Ishikawa (cell line): Measurements from ENCODE around the gene SUCLG2.

ENCODE experiments used
- CEBPB ChIP-seq: IDR thresholded peaks from 2 replicates; pipeline ENCODE4 v1.6.1; 2012
- CREB1 ChIP-seq: IDR thresholded peaks from 2 replicates; pipeline ENCODE4 v1.6.1; 2012; ENCODE audit warnings: low read depth
- EGR1 ChIP-seq: IDR thresholded peaks from 2 replicates; pipeline ENCODE4 v1.6.1; 2012
- EP300 ChIP-seq: IDR thresholded peaks from 2 replicates; pipeline ENCODE4 v1.6.1; 2012; ENCODE audit warnings: borderline replicate concordance
- FOXM1 ChIP-seq: IDR thresholded peaks from 2 replicates; pipeline ENCODE4 v1.6.1; 2012; ENCODE audit warnings: low read depth, borderline replicate concordance
- NFIC ChIP-seq: IDR thresholded peaks from 2 replicates; pipeline ENCODE4 v1.6.1; 2012
- RAD21 ChIP-seq: IDR thresholded peaks from 2 replicates; pipeline ENCODE4 v1.6.1; 2012; ENCODE audit warnings: low read depth
- TAF1 ChIP-seq: IDR thresholded peaks from 2 replicates; pipeline ENCODE4 v1.6.1; 2012; ENCODE audit warnings: low read depth, mild to moderate bottlenecking
- TCF12 ChIP-seq: IDR thresholded peaks from 2 replicates; pipeline ENCODE4 v1.6.1; 2012; ENCODE audit warnings: low read depth
- TEAD4 ChIP-seq: IDR thresholded peaks from 2 replicates; pipeline ENCODE4 v1.6.1; 2012
- USF1 ChIP-seq: IDR thresholded peaks from 2 replicates; pipeline ENCODE4 v1.6.1; 2012
- YY1 ChIP-seq: IDR thresholded peaks from 2 replicates; pipeline ENCODE4 v1.6.1; 2012; ENCODE audit warnings: low read depth
- ZBTB7A ChIP-seq: IDR thresholded peaks from 2 replicates; pipeline ENCODE4 v1.6.1; 2012; ENCODE audit warnings: low read depth
- TF ChIP-seq, protein P1 (sequence below): IDR thresholded peaks from 2 replicates; pipeline ENCODE4 v1.6.1; 2012; ENCODE audit warnings: low read depth, mild to moderate bottlenecking
- TF ChIP-seq, protein P2 (sequence below): IDR thresholded peaks from 2 replicates; pipeline ENCODE4 v1.6.1; 2012

The SUCLG2 gene

DNA sequence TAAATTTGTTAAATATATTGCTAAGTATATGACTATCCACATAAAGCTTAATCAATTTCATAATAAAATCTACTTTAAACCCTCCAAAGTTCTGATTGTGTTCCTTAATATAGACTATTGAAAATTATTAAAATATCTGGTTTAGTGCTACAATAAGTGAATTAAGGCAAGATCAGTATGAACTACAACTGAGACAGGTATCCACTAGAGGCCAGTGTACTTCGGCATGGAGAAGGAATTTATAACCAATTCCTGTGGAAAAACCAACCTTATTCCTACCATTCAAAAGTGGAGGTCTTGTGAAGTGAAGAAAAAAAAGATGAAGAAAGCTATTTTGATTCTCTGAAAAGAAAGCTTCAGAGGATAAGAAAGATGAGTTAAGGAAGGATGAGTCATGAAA lies 237.7 kb downstream of the SUCLG2 start:
- TF ChIP-seq FOXM1 (no peak), CREB1 (no peak), TCF12 (no peak), USF1 (no peak), ZBTB7A (no peak), NFIC (no peak), CEBPB (no peak)
- TF ChIP-seq, protein P1, sequence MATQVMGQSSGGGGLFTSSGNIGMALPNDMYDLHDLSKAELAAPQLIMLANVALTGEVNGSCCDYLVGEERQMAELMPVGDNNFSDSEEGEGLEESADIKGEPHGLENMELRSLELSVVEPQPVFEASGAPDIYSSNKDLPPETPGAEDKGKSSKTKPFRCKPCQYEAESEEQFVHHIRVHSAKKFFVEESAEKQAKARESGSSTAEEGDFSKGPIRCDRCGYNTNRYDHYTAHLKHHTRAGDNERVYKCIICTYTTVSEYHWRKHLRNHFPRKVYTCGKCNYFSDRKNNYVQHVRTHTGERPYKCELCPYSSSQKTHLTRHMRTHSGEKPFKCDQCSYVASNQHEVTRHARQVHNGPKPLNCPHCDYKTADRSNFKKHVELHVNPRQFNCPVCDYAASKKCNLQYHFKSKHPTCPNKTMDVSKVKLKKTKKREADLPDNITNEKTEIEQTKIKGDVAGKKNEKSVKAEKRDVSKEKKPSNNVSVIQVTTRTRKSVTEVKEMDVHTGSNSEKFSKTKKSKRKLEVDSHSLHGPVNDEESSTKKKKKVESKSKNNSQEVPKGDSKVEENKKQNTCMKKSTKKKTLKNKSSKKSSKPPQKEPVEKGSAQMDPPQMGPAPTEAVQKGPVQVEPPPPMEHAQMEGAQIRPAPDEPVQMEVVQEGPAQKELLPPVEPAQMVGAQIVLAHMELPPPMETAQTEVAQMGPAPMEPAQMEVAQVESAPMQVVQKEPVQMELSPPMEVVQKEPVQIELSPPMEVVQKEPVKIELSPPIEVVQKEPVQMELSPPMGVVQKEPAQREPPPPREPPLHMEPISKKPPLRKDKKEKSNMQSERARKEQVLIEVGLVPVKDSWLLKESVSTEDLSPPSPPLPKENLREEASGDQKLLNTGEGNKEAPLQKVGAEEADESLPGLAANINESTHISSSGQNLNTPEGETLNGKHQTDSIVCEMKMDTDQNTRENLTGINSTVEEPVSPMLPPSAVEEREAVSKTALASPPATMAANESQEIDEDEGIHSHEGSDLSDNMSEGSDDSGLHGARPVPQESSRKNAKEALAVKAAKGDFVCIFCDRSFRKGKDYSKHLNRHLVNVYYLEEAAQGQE, result no peak

GRCh38 chr3:67415511-67415910 lies 238.9 kb downstream of the SUCLG2 start:
- TF ChIP-seq EGR1 (no peak), CREB1 (no peak), TEAD4 (no peak), CEBPB (no peak), RAD21 (no peak), EP300 (no peak), FOXM1 (no peak), USF1 (no peak), YY1 (no peak), TCF12 (no peak), ZBTB7A (no peak), NFIC (no peak), TAF1 (no peak)
- TF ChIP-seq, protein P1, result no peak
- TF ChIP-seq, protein P2, sequence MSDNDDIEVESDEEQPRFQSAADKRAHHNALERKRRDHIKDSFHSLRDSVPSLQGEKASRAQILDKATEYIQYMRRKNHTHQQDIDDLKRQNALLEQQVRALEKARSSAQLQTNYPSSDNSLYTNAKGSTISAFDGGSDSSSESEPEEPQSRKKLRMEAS, result no peak

- TF ChIP-seq, protein P1, result no peak
- TF ChIP-seq EP300, result no peak
- TF ChIP-seq CREB1, result no peak
- TF ChIP-seq, protein P2, result no peak
- no peak for TF ChIP-seq YY1
- no peak for TF ChIP-seq CEBPB
- TF ChIP-seq NFIC, result no peak
- no peak for TF ChIP-seq TCF12
- TF ChIP-seq EGR1, result no peak
These were observed 239.7 kb downstream of the SUCLG2 start for GRCh38 chr3:67414740-67415139.

- no peak for TF ChIP-seq USF1
- TF ChIP-seq RAD21, result no peak
- TF ChIP-seq NFIC, result no peak
- no peak for TF ChIP-seq EGR1
- no peak for TF ChIP-seq YY1
- TF ChIP-seq, protein P1, result no peak
These were observed 249.2 kb downstream of the SUCLG2 start for GRCh38 chr3:67405193-67405592.
